Calu3 (cell line): Measurements from ENCODE around the gene SLC22A1. TPM values are rescaled to one million over a fixed set of nuclear protein-coding genes. Genes with fewer than 3 reads are reported as not detected.

ENCODE experiments used
- BruUV-seq: library from RNA; stranded (reverse); fragments of 400-500 nt; replicated peaks from 2 replicates; lab custom pipeline; 2021; lab: Mats Ljungman, UMichigan
- CTCF ChIA-PET: fragments of 300-600 bp; sonication (Branson Sonifier 250); formaldehyde crosslinking; loops from one replicate; lab custom pipeline; 2022; ENCODE audit warnings: antibody characterized with exemption; lab: Charles Lee
- DNase-seq: peaks from one replicate; pipeline ENCODE4 v3.0.0; 2022
- H3K27ac Mint-ChIP-seq: one replicate; pipeline ENCODE4 v1.8.0; 2022; ENCODE audit warnings: mixed read lengths; ENCODE audit not compliant: unreplicated experiment
- H3K27me3 Mint-ChIP-seq: one replicate; pipeline ENCODE4 v1.8.0; 2022; ENCODE audit warnings: mixed read lengths; ENCODE audit not compliant: unreplicated experiment
- H3K36me3 Mint-ChIP-seq: one replicate; pipeline ENCODE4 v1.8.0; 2022; ENCODE audit warnings: mild to moderate bottlenecking, moderate library complexity, mixed read lengths; ENCODE audit not compliant: insufficient read depth, unreplicated experiment
- H3K4me1 Mint-ChIP-seq: one replicate; pipeline ENCODE4 v1.8.0; 2022; ENCODE audit warnings: mild to moderate bottlenecking, low read depth, mixed read lengths; ENCODE audit not compliant: unreplicated experiment
- H3K4me3 Mint-ChIP-seq: one replicate; pipeline ENCODE4 v1.8.0; 2022; ENCODE audit warnings: mild to moderate bottlenecking, low read depth, moderate library complexity, mixed read lengths; ENCODE audit not compliant: unreplicated experiment
- H3K9me3 Mint-ChIP-seq: one replicate; pipeline ENCODE4 v1.8.0; 2022; ENCODE audit warnings: low read depth, mixed read lengths; ENCODE audit not compliant: unreplicated experiment
- intact Hi-C: fragments of 100-400 bp; cut with micrococcal nuclease; formaldehyde crosslinking; loops from one replicate; pipeline ENCODE4 v1.10.0; 2022; ENCODE audit not compliant: unreplicated experiment
- total RNA-seq: library from RNA; stranded (reverse); gene quantifications from 2 replicates; pipeline ENCODE4 v1.2.3, GENCODE V29; 2022
- TF ChIP-seq, protein P1 (sequence below): fragments of 200-600 bp; IDR thresholded peaks from one replicate; pipeline ENCODE4 v1.8.0; 2022; ENCODE audit warnings: antibody characterized with exemption; ENCODE audit not compliant: unreplicated experiment

SLC22A1 gene
- total RNA-seq, 1 experiment from 2014 or later = 5.0 TPM

DNA sequence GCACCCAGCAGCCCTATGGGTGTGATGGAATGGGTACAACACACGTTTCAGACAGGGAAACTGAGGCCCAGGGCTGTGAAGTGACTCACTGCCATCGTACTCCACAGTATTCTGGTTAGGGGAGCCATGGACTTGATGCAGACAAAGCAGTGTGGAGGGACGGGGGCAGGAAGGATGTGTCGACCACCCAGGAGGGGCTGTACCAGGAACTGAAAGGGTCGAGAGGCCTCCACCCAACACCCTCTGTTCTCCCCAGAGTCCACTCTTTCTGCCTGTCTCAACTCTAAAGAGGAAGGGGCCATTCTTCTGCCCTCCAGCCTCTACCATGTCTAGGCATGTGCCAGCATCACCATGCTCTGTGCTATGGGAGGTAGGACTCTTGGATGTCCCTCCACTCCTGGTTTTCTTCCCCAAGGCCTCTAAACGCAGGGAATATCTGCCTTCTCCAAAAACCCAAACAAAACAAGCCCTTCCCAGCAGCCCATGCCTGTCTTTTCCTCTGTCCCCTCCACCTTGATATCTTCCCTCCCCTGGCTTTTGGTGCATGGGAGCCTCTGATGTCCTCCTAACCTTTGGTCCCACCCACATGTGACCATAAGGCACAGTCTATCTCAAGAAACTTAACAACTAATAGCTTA lies 7.4 kb downstream of the SLC22A1 start:
- Mint-ChIP-seq H3K27ac (no peak overlapping the region), H3K4me3 (no peak overlapping the region), H3K36me3 (peaks cover 12% of the 10 kb centered on the region), H3K9me3 (no peaks in the 10 kb centered on the region), H3K4me1 (no peaks in the 10 kb centered on the region), H3K27me3 (no peaks in the 10 kb centered on the region)
- TF ChIP-seq, protein P1, sequence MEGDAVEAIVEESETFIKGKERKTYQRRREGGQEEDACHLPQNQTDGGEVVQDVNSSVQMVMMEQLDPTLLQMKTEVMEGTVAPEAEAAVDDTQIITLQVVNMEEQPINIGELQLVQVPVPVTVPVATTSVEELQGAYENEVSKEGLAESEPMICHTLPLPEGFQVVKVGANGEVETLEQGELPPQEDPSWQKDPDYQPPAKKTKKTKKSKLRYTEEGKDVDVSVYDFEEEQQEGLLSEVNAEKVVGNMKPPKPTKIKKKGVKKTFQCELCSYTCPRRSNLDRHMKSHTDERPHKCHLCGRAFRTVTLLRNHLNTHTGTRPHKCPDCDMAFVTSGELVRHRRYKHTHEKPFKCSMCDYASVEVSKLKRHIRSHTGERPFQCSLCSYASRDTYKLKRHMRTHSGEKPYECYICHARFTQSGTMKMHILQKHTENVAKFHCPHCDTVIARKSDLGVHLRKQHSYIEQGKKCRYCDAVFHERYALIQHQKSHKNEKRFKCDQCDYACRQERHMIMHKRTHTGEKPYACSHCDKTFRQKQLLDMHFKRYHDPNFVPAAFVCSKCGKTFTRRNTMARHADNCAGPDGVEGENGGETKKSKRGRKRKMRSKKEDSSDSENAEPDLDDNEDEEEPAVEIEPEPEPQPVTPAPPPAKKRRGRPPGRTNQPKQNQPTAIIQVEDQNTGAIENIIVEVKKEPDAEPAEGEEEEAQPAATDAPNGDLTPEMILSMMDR = no peak
- intact Hi-C loops = no loop called here
- CTCF ChIA-PET = no interaction called here
- DNase-seq = no peak
- no TSS peak for BruUV-seq

- Mint-ChIP-seq H3K4me3 (no peak overlapping the region), H3K9me3 (no peaks in the 10 kb centered on the region), H3K36me3 (peaks cover 6% of the 10 kb centered on the region), H3K4me1 (no peaks in the 10 kb centered on the region), H3K27ac (no peak overlapping the region), H3K27me3 (no peaks in the 10 kb centered on the region)
- TF ChIP-seq, protein P1 = no peak
- intact Hi-C loops = no loop called here
- BruUV-seq = no TSS peak
- CTCF ChIA-PET = no interaction called here
- no peak for DNase-seq
Observed at GRCh38 chr6:160129881-160130615, 8.4 kb downstream of the SLC22A1 start.

DNA sequence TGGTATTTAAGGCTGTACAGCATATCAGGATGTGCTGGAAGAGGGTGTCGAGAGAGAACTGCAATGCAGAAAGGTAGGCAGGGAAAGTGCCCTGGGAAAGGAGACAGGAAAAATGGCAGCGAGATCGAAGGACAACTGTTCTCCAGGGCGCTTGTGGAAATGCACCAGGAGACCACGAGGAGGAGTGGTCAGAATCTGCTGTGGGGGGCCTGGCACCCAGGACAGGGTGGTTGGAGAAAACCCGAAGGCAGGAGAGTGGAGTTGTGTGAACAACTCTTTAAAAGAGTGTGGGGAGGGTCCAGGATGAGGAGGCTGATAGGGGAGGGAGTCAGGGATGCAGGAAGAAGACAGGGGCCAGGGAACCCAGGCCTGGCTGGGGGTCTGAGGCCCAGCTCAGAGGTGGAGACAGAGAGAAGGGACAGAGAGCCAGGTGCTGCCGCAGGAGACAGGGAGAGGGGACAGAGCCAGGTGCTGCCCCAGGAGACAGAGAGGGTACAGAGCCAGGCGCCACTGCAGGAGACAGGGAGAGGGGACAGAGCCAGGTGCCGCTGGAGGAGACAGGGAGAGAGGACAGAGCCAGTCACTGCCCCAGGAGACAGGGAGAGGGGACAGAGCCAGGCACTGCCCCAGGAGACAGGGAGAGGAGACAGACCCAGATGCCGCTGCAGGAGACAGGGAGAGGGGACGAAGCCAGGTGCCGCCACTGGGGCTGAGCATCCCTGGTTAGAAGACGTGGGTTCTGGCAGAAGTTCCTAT lies 9.3 kb downstream of the SLC22A1 start:
- no TSS peak for BruUV-seq
- CTCF ChIA-PET = no interaction called here
- no peak overlapping the region for H3K4me3 Mint-ChIP-seq
- no peak for DNase-seq
- no peak overlapping the region for H3K27ac Mint-ChIP-seq
- H3K9me3 Mint-ChIP-seq = no peaks in the 10 kb centered on the region
- intact Hi-C loops = no loop called here
- TF ChIP-seq, protein P1 = no peak
- H3K27me3 Mint-ChIP-seq = no peaks in the 10 kb centered on the region
- no peaks in the 10 kb centered on the region for H3K4me1 Mint-ChIP-seq
- peaks cover 6% of the 10 kb centered on the region for H3K36me3 Mint-ChIP-seq

DNA sequence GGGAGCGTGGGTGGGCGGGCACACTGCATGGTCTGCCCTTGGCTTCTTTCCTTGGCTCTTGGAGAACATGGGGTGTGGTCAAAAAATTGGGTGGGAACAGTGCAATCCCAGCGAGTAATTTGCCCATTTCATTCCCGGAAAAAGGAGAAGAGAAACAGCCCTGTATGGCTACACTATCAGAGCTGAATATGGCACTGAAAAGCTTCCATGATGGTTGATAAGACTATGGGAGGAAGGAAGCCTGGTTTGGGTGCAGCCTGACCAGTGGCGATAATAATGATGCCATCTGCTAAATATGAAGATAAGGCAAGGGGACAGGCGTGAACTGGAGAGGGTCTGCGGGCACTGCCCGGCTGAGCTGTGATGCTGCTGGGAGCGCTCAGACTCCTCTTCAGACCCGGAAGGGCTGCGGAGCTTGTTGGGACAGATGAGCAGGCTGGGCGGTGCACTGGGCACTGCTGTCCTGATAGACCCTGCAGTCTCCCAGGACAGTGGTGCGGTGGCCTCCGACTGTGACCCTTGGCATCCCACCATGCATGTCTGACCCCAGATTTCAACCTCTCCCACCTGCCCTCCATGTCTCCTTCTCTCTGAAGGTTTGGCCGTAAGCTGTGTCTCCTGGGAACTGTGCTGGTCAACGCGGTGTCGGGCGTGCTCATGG lies 10.2 kb downstream of the SLC22A1 start:
- H3K36me3 Mint-ChIP-seq = peaks cover 6% of the 10 kb centered on the region
- TF ChIP-seq, protein P1 = no peak
- H3K27me3 Mint-ChIP-seq = no peaks in the 10 kb centered on the region
- no peak overlapping the region for H3K27ac Mint-ChIP-seq
- no peaks in the 10 kb centered on the region for H3K9me3 Mint-ChIP-seq
- CTCF ChIA-PET = no interaction called here
- no peaks in the 10 kb centered on the region for H3K4me1 Mint-ChIP-seq
- DNase-seq = no peak
- BruUV-seq = no TSS peak
- no peak overlapping the region for H3K4me3 Mint-ChIP-seq
- intact Hi-C loops = no loop called here
